Uterus (tissue), 4 donors: ENCODE results near the gene DISP3. TPM values are rescaled to one million over a fixed set of nuclear protein-coding genes. Genes with fewer than 3 reads are reported as not detected.

ENCODE experiments used
- DNase-seq, 2 donors: peaks; one replicate each; pipeline ENCODE4 v3.0.0-alpha.2; 2019 to 2020
- H3K27ac ChIP-seq, 2 donors: fragments of 200-600 bp; sonication (generic); 1 replicate in 1 of 2; 2 replicates in 1 of 2; pipeline ENCODE4 v1.5.1; 2016 to 2018
- H3K27me3 ChIP-seq, 2 donors: fragments of 200-600 bp; sonication (generic); one replicate each; pipeline ENCODE4 v1.5.1; 2018 to 2019; ENCODE audit warnings: control low read depth in 1 of 2
- H3K36me3 ChIP-seq, 2 donors: fragments of 200-600 bp; sonication (generic); one replicate each; pipeline ENCODE4 v1.5.1; 2019; ENCODE audit warnings: control low read depth in 1 of 2
- H3K4me1 ChIP-seq, 2 donors: fragments of 200-600 bp; sonication (generic); one replicate each; pipeline ENCODE4 v1.5.1; 2018 to 2019; ENCODE audit warnings: control low read depth in 1 of 2
- H3K4me3 ChIP-seq, 2 donors: fragments of 200-600 bp; sonication (generic); 1 replicate in 1 of 2; 2 replicates in 1 of 2; pipeline ENCODE4 v1.5.1; 2018 to 2019; ENCODE audit warnings: mild to moderate bottlenecking in 1 of 2
- H3K9me3 ChIP-seq, 2 donors: fragments of 200-600 bp; sonication (generic); one replicate each; pipeline ENCODE4 v1.5.1; 2019; ENCODE audit warnings: control low read depth in 1 of 2
- POLR2A ChIP-seq, 2 donors: fragments of 450-650 bp; IDR thresholded peaks; one replicate each; pipeline ENCODE4 v1.6.1; 2016; ENCODE audit warnings: antibody characterized with exemption in 2 of 2, mild to moderate bottlenecking in 1 of 2, moderate library complexity in 1 of 2
- intact Hi-C: fragments of 100-400 bp; cut with DNase I; formaldehyde crosslinking; loops from one replicate; pipeline ENCODE4 v1.15.1; 2023; ENCODE audit warnings: low total_unique reads
- total RNA-seq, 4 donors: library from RNA; depleted of rRNA in 3 of 4; stranded (reverse); fragments of >200 nt in 3 of 4; gene quantifications; one replicate each; pipeline versions ENCODE4 v1.1.0 to v1.2.4, GENCODE V29; 2014 to 2023
- TF ChIP-seq, protein P1 (sequence below), 4 experiments: fragments of 200-600 bp in 2 of 4; fragments of 450-650 bp in 2 of 4; sonication (generic) in 2 of 4; IDR thresholded peaks; one replicate each; pipeline ENCODE4 v1.5.1; 2016 to 2019; ENCODE audit warnings: antibody characterized with exemption in 4 of 4, mild to moderate bottlenecking in 2 of 4, moderate library complexity in 1 of 4
- donor health status: DM: yes; HTN: yes; CAD: no.

The DISP3 gene
- total RNA-seq, 4 donors from 2014 or later = 0.09 to 0.90 TPM; not detected in 2

GRCh38 chr1:11486231-11487009, 7.5 kb downstream of the DISP3 start:
- TF ChIP-seq POLR2A (IDR thresholded peaks at IDR 0.05) = no peak
- TF ChIP-seq, protein P1, sequence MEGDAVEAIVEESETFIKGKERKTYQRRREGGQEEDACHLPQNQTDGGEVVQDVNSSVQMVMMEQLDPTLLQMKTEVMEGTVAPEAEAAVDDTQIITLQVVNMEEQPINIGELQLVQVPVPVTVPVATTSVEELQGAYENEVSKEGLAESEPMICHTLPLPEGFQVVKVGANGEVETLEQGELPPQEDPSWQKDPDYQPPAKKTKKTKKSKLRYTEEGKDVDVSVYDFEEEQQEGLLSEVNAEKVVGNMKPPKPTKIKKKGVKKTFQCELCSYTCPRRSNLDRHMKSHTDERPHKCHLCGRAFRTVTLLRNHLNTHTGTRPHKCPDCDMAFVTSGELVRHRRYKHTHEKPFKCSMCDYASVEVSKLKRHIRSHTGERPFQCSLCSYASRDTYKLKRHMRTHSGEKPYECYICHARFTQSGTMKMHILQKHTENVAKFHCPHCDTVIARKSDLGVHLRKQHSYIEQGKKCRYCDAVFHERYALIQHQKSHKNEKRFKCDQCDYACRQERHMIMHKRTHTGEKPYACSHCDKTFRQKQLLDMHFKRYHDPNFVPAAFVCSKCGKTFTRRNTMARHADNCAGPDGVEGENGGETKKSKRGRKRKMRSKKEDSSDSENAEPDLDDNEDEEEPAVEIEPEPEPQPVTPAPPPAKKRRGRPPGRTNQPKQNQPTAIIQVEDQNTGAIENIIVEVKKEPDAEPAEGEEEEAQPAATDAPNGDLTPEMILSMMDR (IDR thresholded peaks at IDR 0.05) = no peak
- peaks cover 0 to 8% of the 10 kb centered on the region in 2 donors for H3K27me3 ChIP-seq
- H3K27ac ChIP-seq = no peak overlapping the region
- H3K4me3 ChIP-seq = no peak overlapping the region
- H3K9me3 ChIP-seq = no peaks in the 10 kb centered on the region
- intact Hi-C loops = no loop called here
- H3K4me1 ChIP-seq = no peaks in the 10 kb centered on the region
- no peak for DNase-seq
- H3K36me3 ChIP-seq = no peaks in the 10 kb centered on the region

DNA sequence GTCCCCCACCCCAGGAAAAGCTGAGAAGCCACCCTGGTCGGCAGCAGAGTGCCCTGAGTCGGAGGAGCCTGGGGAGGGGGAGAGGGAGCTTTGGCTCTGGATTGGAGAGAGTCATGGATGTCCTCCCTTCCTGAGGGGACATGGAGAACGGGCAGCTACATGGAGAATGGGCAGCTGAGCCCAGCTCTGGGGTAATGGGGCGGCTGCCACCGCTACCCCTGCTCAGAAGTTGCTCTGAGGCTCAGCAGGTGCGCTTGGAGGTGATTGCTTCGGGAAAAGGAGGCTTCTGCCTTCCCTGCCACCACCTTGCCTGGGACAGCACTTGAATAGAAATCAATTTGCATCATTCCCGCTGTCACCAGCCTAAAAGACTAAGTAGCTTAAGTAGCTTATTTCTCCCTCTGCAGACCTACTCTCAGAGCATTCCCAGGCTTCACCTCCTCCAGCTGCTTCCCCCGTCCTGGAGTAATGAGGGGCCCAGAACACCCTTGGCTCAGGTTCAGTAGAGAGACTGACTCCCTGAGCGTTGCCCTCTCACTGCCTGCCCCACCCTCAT, 8.3 kb downstream of the DISP3 start:
- no peak overlapping the region for H3K4me3 ChIP-seq
- intact Hi-C loops = no loop called here
- peaks cover 0 to 2% of the 10 kb centered on the region in 2 donors for H3K27me3 ChIP-seq
- H3K9me3 ChIP-seq = no peaks in the 10 kb centered on the region
- H3K27ac ChIP-seq = no peak overlapping the region
- TF ChIP-seq, protein P1 (IDR thresholded peaks at IDR 0.05) = no peak
- no peak for TF ChIP-seq POLR2A (IDR thresholded peaks at IDR 0.05)
- no peaks in the 10 kb centered on the region for H3K36me3 ChIP-seq
- no peaks in the 10 kb centered on the region for H3K4me1 ChIP-seq
- no peak for DNase-seq

DNA sequence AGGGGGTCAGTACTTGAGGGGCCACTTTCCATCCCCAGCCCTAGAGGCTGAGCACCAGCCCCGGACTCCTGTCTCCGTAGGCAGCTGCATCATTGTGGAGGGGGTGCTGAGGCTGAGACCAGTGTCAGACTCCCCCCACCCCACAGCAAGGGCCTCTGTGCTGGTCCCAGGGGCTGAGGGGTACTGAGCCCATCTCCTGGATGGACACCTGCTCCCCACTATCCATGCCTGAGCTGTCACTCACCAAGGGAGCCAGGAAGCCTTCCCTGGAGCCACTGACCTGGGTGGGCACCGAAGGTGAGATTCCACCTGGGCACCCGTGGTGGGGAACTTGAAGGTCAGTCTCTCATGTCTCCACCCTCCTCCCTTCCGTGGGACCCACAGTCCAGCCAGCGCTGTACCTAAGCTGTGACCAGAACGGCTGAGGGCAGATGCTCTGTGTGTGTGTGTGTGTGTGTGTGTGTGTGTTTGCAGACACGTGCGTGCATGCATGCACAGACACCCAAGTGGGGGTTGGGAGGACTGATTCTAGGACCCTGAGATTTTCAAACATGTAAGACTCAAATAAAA, 9.3 kb downstream of the DISP3 start:
- TF ChIP-seq, protein P1 (IDR thresholded peaks at IDR 0.05) = no peak
- TF ChIP-seq POLR2A (IDR thresholded peaks at IDR 0.05) = no peak
- H3K36me3 ChIP-seq = no peaks in the 10 kb centered on the region
- intact Hi-C loops = no loop called here
- no peaks in the 10 kb centered on the region for H3K4me1 ChIP-seq
- no peak for DNase-seq
- no peaks in the 10 kb centered on the region for H3K27me3 ChIP-seq
- H3K27ac ChIP-seq = no peak overlapping the region
- no peak overlapping the region for H3K4me3 ChIP-seq
- H3K9me3 ChIP-seq = no peaks in the 10 kb centered on the region

DNA sequence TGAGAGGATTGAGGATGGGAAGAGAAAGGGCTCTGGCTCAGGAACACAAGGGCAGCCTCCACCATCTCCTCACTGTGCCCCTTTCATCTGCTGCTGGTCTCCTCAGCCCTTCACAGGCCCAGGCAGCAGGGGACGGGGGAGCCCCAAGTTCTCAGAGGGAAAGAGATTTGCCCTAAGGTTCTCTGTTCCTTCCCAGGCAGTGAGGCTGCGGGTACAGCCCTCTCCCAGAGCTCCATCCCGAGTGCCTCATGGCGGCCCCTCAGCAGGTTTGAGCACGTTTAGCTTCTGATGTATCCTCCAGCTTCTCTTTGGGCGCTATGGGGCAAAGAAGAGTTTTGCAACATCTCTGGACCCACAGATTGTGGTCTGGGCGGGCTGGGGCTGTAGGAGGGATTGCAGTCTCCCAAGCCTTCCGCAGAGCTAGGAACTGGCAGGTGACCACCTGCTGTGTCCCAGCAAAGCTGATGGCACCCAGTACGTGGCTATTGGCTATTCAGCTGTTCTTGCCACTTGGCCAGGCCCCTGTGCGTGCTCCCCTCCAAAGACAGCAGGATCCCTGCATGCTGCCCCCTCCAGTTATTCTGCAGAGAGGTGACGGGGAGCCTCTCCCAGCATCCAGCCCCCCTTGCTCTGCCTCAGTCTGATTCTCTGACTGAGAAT, 10.1 kb downstream of the DISP3 start:
- Histone ChIP-seq H3K27ac (no peak overlapping the region), H3K4me1 (no peaks in the 10 kb centered on the region), H3K9me3 (no peaks in the 10 kb centered on the region), H3K4me3 (no peak overlapping the region), H3K27me3 (no peaks in the 10 kb centered on the region), H3K36me3 (no peaks in the 10 kb centered on the region)
- intact Hi-C loops = no loop called here
- TF ChIP-seq, protein P1 (IDR thresholded peaks at IDR 0.05) = no peak
- no peak for TF ChIP-seq POLR2A (IDR thresholded peaks at IDR 0.05)
- no peak for DNase-seq

DNA sequence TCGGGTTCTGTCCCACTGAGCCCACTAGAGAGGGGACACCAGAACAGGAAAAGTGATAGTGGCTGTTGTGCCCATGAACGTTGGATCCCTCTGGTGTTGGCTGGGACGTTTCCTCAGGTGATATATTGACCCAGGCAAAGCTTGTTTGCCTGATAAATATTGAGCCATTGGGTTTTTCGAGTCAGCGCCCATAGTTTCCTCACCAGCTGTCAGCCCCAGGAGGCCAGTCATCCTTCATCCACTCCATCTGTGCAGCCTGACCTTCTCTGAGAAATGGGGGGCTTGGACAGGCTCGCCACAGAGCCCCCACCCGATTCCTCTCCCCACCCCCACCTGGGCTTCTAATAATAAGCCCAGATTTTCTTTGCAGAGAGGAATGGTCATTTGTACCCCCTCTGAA, 13.3 kb downstream of the DISP3 start:
- no peak for DNase-seq
- no peaks in the 10 kb centered on the region for H3K36me3 ChIP-seq
- no peak overlapping the region for H3K4me3 ChIP-seq
- no peak for TF ChIP-seq POLR2A (IDR thresholded peaks at IDR 0.05)
- TF ChIP-seq, protein P1 (IDR thresholded peaks at IDR 0.05) = no peak
- intact Hi-C loops = no loop called here
- no peaks in the 10 kb centered on the region for H3K4me1 ChIP-seq
- no peaks in the 10 kb centered on the region for H3K27me3 ChIP-seq
- H3K9me3 ChIP-seq = no peaks in the 10 kb centered on the region
- no peak overlapping the region for H3K27ac ChIP-seq
